Neural cell (in vitro differentiated cells): ENCODE data around the gene KCTD19. TPM values are rescaled to one million over a fixed set of nuclear protein-coding genes. Genes with fewer than 3 reads are reported as not detected.

Experiments used
- H2AFZ ChIP-seq: fragments of 200-600, 300-800 bp; sonication (generic), shearing (Covaris generic); 2 replicates; pipeline ENCODE4 v1.6.0; 2014; ENCODE audit warnings: low read depth, mild to moderate bottlenecking, antibody characterized with exemption, low read length, moderate library complexity
- H3F3A ChIP-seq: fragments of 200-600 bp; shearing (Covaris generic); 2 replicates; pipeline ENCODE4 v1.6.1; 2016; ENCODE audit warnings: mild to moderate bottlenecking, moderate library complexity, mixed read lengths, antibody characterized with exemption, low read length; ENCODE audit not compliant: insufficient read depth, poor library complexity, severe bottlenecking
- H3K27ac ChIP-seq: fragments of 200-600, 300-800 bp; sonication (generic), shearing (Covaris generic); 2 replicates; pipeline ENCODE4 v1.5.1; 2014; ENCODE audit warnings: mild to moderate bottlenecking, low read length, moderate library complexity
- H3K27me3 ChIP-seq: fragments of 300-800, 200-600 bp; sonication (generic), shearing (Covaris generic); 2 replicates; pipeline ENCODE4 v1.6.0; 2014; ENCODE audit warnings: mild to moderate bottlenecking, low read depth, low read length, moderate library complexity; ENCODE audit not compliant: insufficient read depth
- H3K36me3 ChIP-seq: fragments of 300-800, 200-600 bp; sonication (generic), shearing (Covaris generic); 2 replicates; pipeline ENCODE4 v1.5.1; 2014; ENCODE audit warnings: mild to moderate bottlenecking, antibody characterized with exemption, low read length, moderate library complexity; ENCODE audit not compliant: insufficient read depth
- H3K4me2 ChIP-seq: fragments of 300-800, 200-600 bp; sonication (generic), shearing (Covaris generic); 2 replicates; pipeline ENCODE4 v1.6.0; 2014; ENCODE audit warnings: mild to moderate bottlenecking, low read length
- H3K4me3 ChIP-seq: fragments of 300-800, 200-600 bp; sonication (generic), shearing (Covaris generic); 2 replicates; pipeline ENCODE4 v1.5.1; 2014; ENCODE audit warnings: mild to moderate bottlenecking, low read length, moderate library complexity
- H3K79me2 ChIP-seq: fragments of 200-600 bp; shearing (Covaris generic); replicated peaks from 2 replicates; pipeline ENCODE4 v1.6.0; 2014; ENCODE audit warnings: mild to moderate bottlenecking, low read length, moderate library complexity; ENCODE audit not compliant: insufficient read depth
- H3K9ac ChIP-seq: fragments of 300-800, 200-600 bp; sonication (generic), shearing (Covaris generic); 2 replicates; pipeline ENCODE4 v1.6.1; 2016; ENCODE audit warnings: mild to moderate bottlenecking, low read length, mixed read lengths
- H3K9me2 ChIP-seq: fragments of 200-600 bp; shearing (Covaris generic); 2 replicates; pipeline ENCODE4 v1.6.1; 2016; ENCODE audit warnings: mild to moderate bottlenecking, low read length, mixed read lengths; ENCODE audit not compliant: insufficient read depth
- H3K9me3 ChIP-seq: fragments of 200-600, 300-800 bp; sonication (generic), shearing (Covaris generic); 2 replicates; pipeline ENCODE4 v1.6.1; 2016; ENCODE audit warnings: mild to moderate bottlenecking, mixed run types, low read length, moderate library complexity, mixed read lengths
- H4K20me1 ChIP-seq: fragments of 200-600 bp; shearing (Covaris generic); 2 replicates; pipeline ENCODE4 v1.6.1; 2016; ENCODE audit warnings: mild to moderate bottlenecking, mixed run types; ENCODE audit not compliant: insufficient read depth
- EP300 ChIP-seq: fragments of 450-650 bp; conservative IDR thresholded peaks from 2 replicates; pipeline ENCODE4 v1.6.1; 2014; ENCODE audit warnings: antibody characterized with exemption, mild to moderate bottlenecking, moderate library complexity; ENCODE audit not compliant: poor library complexity, severe bottlenecking
- EZH2 ChIP-seq: fragments of 200-600, 300-800 bp; shearing (Covaris generic), sonication (generic); IDR thresholded peaks from 2 replicates; pipeline ENCODE4 v1.6.1; 2014; ENCODE audit warnings: antibody characterized with exemption, low read length, borderline replicate concordance, mild to moderate bottlenecking; ENCODE audit not compliant: insufficient read depth, poor library complexity, severe bottlenecking
- MXI1 ChIP-seq: fragments of 450-650 bp; conservative IDR thresholded peaks from 2 replicates; pipeline ENCODE4 v1.6.1; 2014; ENCODE audit warnings: antibody characterized with exemption, mild to moderate bottlenecking; ENCODE audit not compliant: poor library complexity, severe bottlenecking
- POLR2AphosphoS5 ChIP-seq: IDR thresholded peaks from 2 replicates; pipeline ENCODE4 v1.6.1; 2012
- RAD21 ChIP-seq: fragments of 450-650 bp; conservative IDR thresholded peaks from 2 replicates; pipeline ENCODE4 v1.6.1; 2014; ENCODE audit warnings: antibody characterized with exemption, mild to moderate bottlenecking, moderate library complexity
- SMC3 ChIP-seq: fragments of 450-650 bp; conservative IDR thresholded peaks from 2 replicates; pipeline ENCODE4 v1.6.1; 2014; ENCODE audit warnings: antibody characterized with exemption, mild to moderate bottlenecking, moderate library complexity; ENCODE audit not compliant: poor library complexity
- TAF1 ChIP-seq: IDR thresholded peaks from 2 replicates; pipeline ENCODE4 v1.6.1; 2012; ENCODE audit warnings: low read depth
- polyA plus RNA-seq: library from polyadenylated mRNA; depleted of rRNA; stranded (reverse); fragments of >200 nt; gene quantifications from 2 replicates; pipeline ENCODE4 v1.2.3, GENCODE V29; 2014
- TF ChIP-seq, protein P1 (sequence below): fragments of 450-650 bp; IDR thresholded peaks from 2 replicates; pipeline ENCODE4 v1.5.1; 2014; ENCODE audit warnings: antibody characterized with exemption, mild to moderate bottlenecking, moderate library complexity; ENCODE audit not compliant: poor library complexity, severe bottlenecking
- TF ChIP-seq, protein P2 (sequence below): IDR thresholded peaks from 2 replicates; pipeline ENCODE4 v1.6.1; 2012; ENCODE audit warnings: borderline replicate concordance

The KCTD19 gene
- polyA plus RNA-seq, 1 donor from 2014 or later = 0.45 TPM

DNA sequence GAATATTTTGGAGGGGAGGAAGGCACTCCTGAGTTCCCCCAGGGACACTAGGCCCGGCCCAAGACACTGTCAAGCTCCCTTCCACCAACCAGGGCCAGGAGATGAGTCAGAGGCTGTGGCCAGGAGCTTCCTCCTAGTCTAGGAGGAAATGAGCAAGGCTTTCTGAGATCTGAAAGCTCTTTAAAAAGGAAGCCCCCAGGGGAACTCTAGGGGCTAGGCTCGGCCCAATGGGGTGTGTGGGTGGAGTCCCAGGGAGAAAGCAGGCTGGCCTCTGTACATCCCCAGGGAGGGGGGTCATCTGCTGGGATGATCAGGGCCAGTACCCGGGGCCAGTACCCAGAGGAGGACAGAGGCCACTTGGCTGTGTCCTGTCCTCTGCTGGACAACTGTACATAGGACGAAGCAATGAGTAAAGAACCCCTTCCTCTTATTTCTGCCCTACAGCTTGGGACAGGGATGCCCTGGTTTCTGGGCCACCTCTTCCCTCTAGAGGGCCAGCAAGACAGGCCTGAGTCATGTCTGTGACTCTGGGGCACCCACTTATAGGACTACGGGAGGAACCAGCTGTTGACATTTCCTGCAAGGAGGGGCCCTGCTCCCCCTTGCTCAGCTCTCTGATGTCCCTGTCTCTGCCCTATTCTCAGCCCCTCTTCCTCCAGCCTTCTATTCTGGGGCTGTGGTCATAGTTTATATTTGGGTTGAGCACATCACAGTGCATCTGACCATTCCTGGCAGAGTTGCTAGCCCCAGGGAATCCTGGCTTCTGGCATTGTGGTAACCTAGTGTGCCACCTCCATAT is 82.0 kb downstream of the KCTD19 start:
- H3F3A ChIP-seq = no peaks in the 10 kb centered on the region
- peaks cover 38% of the 10 kb centered on the region for H3K27me3 ChIP-seq
- no peaks in the 10 kb centered on the region for H3K9me3 ChIP-seq
- H3K4me3 ChIP-seq = no peak overlapping the region
- H3K9ac ChIP-seq = no peak overlapping the region
- H3K9me2 ChIP-seq = no peaks in the 10 kb centered on the region
- H3K4me2 ChIP-seq = no peak overlapping the region
- no peak overlapping the region for H3K27ac ChIP-seq
- TF ChIP-seq TAF1 (no peak), POLR2AphosphoS5 (no peak), EZH2 (no peak), EP300 (no peak)
- no peaks in the 10 kb centered on the region for H3K36me3 ChIP-seq
- no peak overlapping the region for H2AFZ ChIP-seq
- H3K79me2 ChIP-seq = no peaks in the 10 kb centered on the region
- H4K20me1 ChIP-seq = no peaks in the 10 kb centered on the region

DNA sequence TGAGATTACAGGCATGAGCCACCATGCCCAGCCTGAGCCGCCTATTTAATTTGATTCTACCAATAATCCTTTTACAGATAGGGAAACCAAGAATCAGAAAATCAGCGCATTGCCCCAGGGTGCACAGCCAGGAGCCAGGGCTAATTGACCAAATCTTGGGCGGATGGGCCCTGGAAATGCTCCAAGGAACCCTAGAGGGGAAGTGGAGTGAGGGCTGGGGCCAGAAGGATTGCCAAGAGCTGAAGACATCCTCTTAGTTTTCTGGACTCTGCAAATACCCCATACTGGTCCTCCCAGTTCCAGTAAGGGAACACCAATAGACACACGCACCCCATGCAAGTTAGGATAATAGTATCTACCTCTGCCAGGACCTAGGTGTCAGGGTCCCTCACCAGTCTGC is 83.1 kb downstream of the KCTD19 start:
- no peaks in the 10 kb centered on the region for H4K20me1 ChIP-seq
- H2AFZ ChIP-seq = no peak overlapping the region
- peaks cover 27% of the 10 kb centered on the region for H3K27me3 ChIP-seq
- no peaks in the 10 kb centered on the region for H3K9me3 ChIP-seq
- H3K9me2 ChIP-seq = no peaks in the 10 kb centered on the region
- H3K36me3 ChIP-seq = no peaks in the 10 kb centered on the region
- no peak overlapping the region for H3K4me3 ChIP-seq
- no peak overlapping the region for H3K27ac ChIP-seq
- no peak overlapping the region for H3K4me2 ChIP-seq
- no peak overlapping the region for H3K9ac ChIP-seq
- no peaks in the 10 kb centered on the region for H3K79me2 ChIP-seq
- TF ChIP-seq POLR2AphosphoS5 (no peak), SMC3 (no peak), EP300 (no peak), MXI1 (no peak), EZH2 (no peak), RAD21 (no peak), TAF1 (no peak)
- TF ChIP-seq, protein P1, sequence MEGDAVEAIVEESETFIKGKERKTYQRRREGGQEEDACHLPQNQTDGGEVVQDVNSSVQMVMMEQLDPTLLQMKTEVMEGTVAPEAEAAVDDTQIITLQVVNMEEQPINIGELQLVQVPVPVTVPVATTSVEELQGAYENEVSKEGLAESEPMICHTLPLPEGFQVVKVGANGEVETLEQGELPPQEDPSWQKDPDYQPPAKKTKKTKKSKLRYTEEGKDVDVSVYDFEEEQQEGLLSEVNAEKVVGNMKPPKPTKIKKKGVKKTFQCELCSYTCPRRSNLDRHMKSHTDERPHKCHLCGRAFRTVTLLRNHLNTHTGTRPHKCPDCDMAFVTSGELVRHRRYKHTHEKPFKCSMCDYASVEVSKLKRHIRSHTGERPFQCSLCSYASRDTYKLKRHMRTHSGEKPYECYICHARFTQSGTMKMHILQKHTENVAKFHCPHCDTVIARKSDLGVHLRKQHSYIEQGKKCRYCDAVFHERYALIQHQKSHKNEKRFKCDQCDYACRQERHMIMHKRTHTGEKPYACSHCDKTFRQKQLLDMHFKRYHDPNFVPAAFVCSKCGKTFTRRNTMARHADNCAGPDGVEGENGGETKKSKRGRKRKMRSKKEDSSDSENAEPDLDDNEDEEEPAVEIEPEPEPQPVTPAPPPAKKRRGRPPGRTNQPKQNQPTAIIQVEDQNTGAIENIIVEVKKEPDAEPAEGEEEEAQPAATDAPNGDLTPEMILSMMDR = no peak
- TF ChIP-seq, protein P2, sequence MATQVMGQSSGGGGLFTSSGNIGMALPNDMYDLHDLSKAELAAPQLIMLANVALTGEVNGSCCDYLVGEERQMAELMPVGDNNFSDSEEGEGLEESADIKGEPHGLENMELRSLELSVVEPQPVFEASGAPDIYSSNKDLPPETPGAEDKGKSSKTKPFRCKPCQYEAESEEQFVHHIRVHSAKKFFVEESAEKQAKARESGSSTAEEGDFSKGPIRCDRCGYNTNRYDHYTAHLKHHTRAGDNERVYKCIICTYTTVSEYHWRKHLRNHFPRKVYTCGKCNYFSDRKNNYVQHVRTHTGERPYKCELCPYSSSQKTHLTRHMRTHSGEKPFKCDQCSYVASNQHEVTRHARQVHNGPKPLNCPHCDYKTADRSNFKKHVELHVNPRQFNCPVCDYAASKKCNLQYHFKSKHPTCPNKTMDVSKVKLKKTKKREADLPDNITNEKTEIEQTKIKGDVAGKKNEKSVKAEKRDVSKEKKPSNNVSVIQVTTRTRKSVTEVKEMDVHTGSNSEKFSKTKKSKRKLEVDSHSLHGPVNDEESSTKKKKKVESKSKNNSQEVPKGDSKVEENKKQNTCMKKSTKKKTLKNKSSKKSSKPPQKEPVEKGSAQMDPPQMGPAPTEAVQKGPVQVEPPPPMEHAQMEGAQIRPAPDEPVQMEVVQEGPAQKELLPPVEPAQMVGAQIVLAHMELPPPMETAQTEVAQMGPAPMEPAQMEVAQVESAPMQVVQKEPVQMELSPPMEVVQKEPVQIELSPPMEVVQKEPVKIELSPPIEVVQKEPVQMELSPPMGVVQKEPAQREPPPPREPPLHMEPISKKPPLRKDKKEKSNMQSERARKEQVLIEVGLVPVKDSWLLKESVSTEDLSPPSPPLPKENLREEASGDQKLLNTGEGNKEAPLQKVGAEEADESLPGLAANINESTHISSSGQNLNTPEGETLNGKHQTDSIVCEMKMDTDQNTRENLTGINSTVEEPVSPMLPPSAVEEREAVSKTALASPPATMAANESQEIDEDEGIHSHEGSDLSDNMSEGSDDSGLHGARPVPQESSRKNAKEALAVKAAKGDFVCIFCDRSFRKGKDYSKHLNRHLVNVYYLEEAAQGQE = no peak
- H3F3A ChIP-seq = no peaks in the 10 kb centered on the region
